Right lobe of liver (tissue), 6 donors: ENCODE measurements around the gene ARGLU1. TPM values are rescaled to one million over a fixed set of nuclear protein-coding genes. Genes with fewer than 3 reads are reported as not detected.
A peak's percentile ranks its signal among the peaks of the same experiment; 100 is the strongest.

Experiments
- ATAC-seq, 4 donors: fragments of 200-7000 bp; cut with Tn5 transposase; one replicate each; pipeline ENCODE4 v1.9.1; 2020; ENCODE audit warnings: mild to moderate bottlenecking in 4 of 4, moderate library complexity in 4 of 4
- DNase-seq, 3 donors: peaks; one replicate each; pipeline ENCODE4 v3.0.0-alpha.2; 2020
- H3K27ac ChIP-seq, 3 donors: fragments of 200-600 bp; one replicate each; pipeline ENCODE4 v1.8.0; 2022
- H3K27me3 ChIP-seq, 2 donors: fragments of 200-600 bp; one replicate each; pipeline ENCODE4 v1.8.0; 2022
- H3K36me3 ChIP-seq, 4 donors: fragments of 200-600 bp; sonication (generic) in 1 of 4; one replicate each; pipeline versions ENCODE4 v1.5.1 to v1.8.0; 2017 to 2022; ENCODE audit warnings: control low read depth in 1 of 4
- H3K4me1 ChIP-seq, 4 donors: fragments of 200-600 bp; sonication (generic) in 1 of 4; one replicate each; pipeline versions ENCODE4 v1.5.1 to v1.8.0; 2017 to 2022; ENCODE audit warnings: control low read depth in 1 of 4
- H3K4me3 ChIP-seq, 3 donors: fragments of 200-600 bp; one replicate each; pipeline ENCODE4 v1.8.0; 2022
- H3K9me3 ChIP-seq, 4 donors: fragments of 200-600 bp; sonication (generic) in 1 of 4; one replicate each; pipeline versions ENCODE4 v1.5.1 to v1.8.0; 2017 to 2022; ENCODE audit warnings: control low read depth in 1 of 4
- CTCF ChIP-seq, 4 donors: fragments of 200-600 bp in 3 of 4; fragments of 450-650 bp in 1 of 4; IDR thresholded peaks; one replicate each; pipeline versions ENCODE4 v1.5.1 to v1.8.0; 2016 to 2022; ENCODE audit warnings: antibody characterized with exemption in 4 of 4, mild to moderate bottlenecking in 2 of 4
- POLR2A ChIP-seq: fragments of 450-650 bp; IDR thresholded peaks from one replicate; pipeline ENCODE4 v1.6.1; 2017; ENCODE audit warnings: antibody characterized with exemption, mild to moderate bottlenecking
- WGBS: methylation state at CpG from one replicate; pipeline ENCODE4 v1.1.6; 2018; ENCODE audit warnings: low coverage, low lambda C conversion rate; ENCODE audit not compliant: insufficient coverage; ENCODE audit errors: missing lambda C conversion rate; 5-methylcytosine and 5-hydroxymethylcytosine counted together
- intact Hi-C, 2 donors: fragments of 100-400 bp; cut with DNase I; formaldehyde crosslinking; loops; one replicate each; pipeline versions ENCODE4 v1.11.2 to v1.14.1; 2022
- long read RNA-seq: library from polyadenylated mRNA; unstranded; transcript quantifications from one replicate; pipeline ENCODE4 v2.0.0, GENCODE V29; 2019
- total RNA-seq, 6 experiments: library from RNA; depleted of rRNA in 2 of 6; stranded (reverse); fragments of >200 nt in 2 of 6; fragmentation: NEBNext Ultra II Directional in 3 of 6; extraction: Animal tissue kit (Norgen Biotek cat#: 25700) in 3 of 6; gene quantifications; one replicate each; pipeline versions ENCODE4 v1.1.0 to v1.2.4, GENCODE V29; 2016 to 2023
- donor health status: DM: no; HTN: yes; CAD: no.
- donor health status: DM: no; HTN: no; CAD: no.
- donor health status: DM: no; HTN: no; CAD: no.
- donor health status: DM: no; HTN: yes; CAD: no.
- donor health status: DM: no; HTN: yes; CAD: no.

Gene ARGLU1
- total RNA-seq, result 10 to 100 TPM; 19.9 to 35.6 (median 32.0) TPM
- long read RNA-seq, partial matches to known transcripts, result 11 of 15 reads
- long read RNA-seq, other reads (novel, unspliced or antisense), result 3 of 15 reads

DNA sequence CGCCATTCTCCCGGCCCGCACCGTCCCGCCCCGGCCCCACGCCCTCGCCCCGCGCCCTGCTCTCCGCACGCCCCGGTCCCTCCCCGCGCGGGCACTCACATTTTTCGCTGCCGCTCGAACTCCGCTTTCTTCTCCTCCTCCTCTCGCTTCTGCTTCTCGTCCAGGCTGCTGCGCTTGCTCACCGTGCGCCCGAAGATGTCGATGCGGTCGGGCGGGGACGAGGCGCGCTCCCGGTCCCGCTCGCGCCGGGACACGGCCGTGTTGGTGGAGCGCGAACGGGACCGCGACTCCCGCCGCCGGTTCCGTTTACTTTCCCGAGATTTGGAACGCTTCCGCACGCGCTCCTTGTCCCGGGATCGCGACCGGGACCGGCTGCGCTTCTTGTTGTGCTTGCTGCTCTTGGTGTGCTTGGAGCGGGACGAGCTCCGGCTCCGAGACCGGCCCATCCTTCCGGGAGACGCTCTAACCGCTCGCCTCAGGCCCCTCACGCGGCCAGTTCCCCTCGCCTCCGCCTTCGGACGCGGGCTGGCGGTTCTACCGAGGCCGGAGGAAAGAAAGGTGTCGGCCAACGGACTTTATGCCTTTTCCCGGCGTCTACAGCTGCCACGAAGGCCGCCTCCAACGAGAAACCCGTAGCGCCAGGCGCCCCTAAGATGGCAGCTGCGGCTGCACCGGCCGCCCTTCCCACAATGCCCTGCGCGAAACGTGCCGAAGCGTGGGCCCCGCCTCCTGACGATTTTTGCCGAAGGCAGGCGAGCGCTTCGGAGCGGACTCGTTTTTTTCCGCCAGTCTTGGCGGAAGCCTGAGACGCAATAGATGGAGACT, at the start of gene ARGLU1:
Gene ARGLU1, minus strand, starts transcription at position 664 of the 825 bp plus-strand sequence. Its CDS starts 218 bp downstream, at position 446.
- Histone ChIP-seq H3K27me3 (no peaks in the 10 kb centered on the region), H3K27ac (peak within 1 kb of the TSS; percentile 86 to 99 (median 98)), H3K9me3 (no peaks in the 10 kb centered on the region), H3K4me3 (peak within 1 kb of the TSS; percentile 75 to 98 (median 86)), H3K36me3 (no peaks in the 10 kb centered on the region), H3K4me1 (peaks cover 0 to 30% (median 7%) of the 10 kb centered on the region in 4 donors)
- WGBS, result 1% methylated on average over 25 of the region's 108 CpGs
- intact Hi-C loops, result no loop called here
- ATAC-seq (peak; percentile 74 to 89 (median 82)), DNase-seq (peak; percentile 93 to 94 (median 94))
- no peak for TF ChIP-seq CTCF (IDR thresholded peaks at IDR 0.05)
- peak; percentile 94 for TF ChIP-seq POLR2A

DNA sequence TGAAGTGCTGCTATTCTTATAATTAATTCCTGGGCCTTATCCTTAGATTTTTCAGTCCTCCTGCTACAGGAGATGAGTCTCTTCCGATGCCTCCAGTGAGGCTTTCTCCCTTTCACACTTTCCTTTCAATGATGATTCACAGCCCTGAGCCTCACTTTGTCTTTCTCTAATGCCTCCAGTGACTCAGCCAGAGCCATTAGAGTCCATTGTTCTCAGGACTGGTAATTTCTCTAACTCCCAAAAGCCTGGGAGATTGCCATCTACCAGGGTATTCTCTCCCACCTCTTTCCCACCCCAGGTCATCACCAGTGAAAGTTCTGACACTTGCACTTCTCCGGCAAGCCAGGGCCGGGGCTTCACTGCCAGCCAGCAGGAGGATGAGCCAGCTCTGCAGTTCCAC, 49.6 kb upstream of the ARGLU1 start:
- intact Hi-C loops, result no loop called here

GRCh38 chr13:106616729-106617128, 48.8 kb upstream of the ARGLU1 start:
- Histone ChIP-seq H3K27ac (no peak overlapping the region), H3K9me3 (no peaks in the 10 kb centered on the region), H3K4me3 (no peak overlapping the region), H3K27me3 (no peaks in the 10 kb centered on the region), H3K4me1 (peaks cover 0 to 6% (median 2%) of the 10 kb centered on the region in 4 donors), H3K36me3 (no peaks in the 10 kb centered on the region)
- intact Hi-C loops, result no loop called here
- no peak for DNase-seq
- no peak for ATAC-seq
- 76% methylated on average over 2 of the region's 3 CpGs for WGBS
- no peak for TF ChIP-seq POLR2A
- TF ChIP-seq CTCF (IDR thresholded peaks at IDR 0.05), result no peak

More for the DNA sequence above, 49.6 kb upstream of the ARGLU1 start:
- TF ChIP-seq POLR2A (no peak), CTCF (IDR thresholded peaks at IDR 0.05) (no peak)
- Histone ChIP-seq H3K9me3 (no peaks in the 10 kb centered on the region), H3K4me3 (no peak overlapping the region), H3K27ac (no peak overlapping the region), H3K27me3 (no peaks in the 10 kb centered on the region), H3K4me1 (peaks cover 0 to 5% (median 2%) of the 10 kb centered on the region in 4 donors), H3K36me3 (no peaks in the 10 kb centered on the region)
- 72% methylated on average over 3 of the region's 3 CpGs for WGBS
- DNase-seq (no peak), ATAC-seq (no peak)

- no peaks in the 10 kb centered on the region for H3K27me3 ChIP-seq
- WGBS, result 68% methylated on average over 4 of the region's 4 CpGs
- intact Hi-C loops, result no loop called here
- ATAC-seq (no peak), DNase-seq (no peak)
- H3K9me3 ChIP-seq, result no peaks in the 10 kb centered on the region
- no peak for TF ChIP-seq CTCF (IDR thresholded peaks at IDR 0.05)
- TF ChIP-seq POLR2A, result no peak
- peaks cover 0 to 6% (median 2%) of the 10 kb centered on the region in 4 donors for H3K4me1 ChIP-seq
- no peak overlapping the region for H3K4me3 ChIP-seq
- H3K36me3 ChIP-seq, result no peaks in the 10 kb centered on the region
- no peak overlapping the region for H3K27ac ChIP-seq
Measured at GRCh38 chr13:106614874-106615273, 46.9 kb upstream of the ARGLU1 start.
